ENCODE measurements around the gene RAB11FIP2. TPM values are rescaled to one million over a fixed set of nuclear protein-coding genes. Genes with fewer than 3 reads are reported as not detected.

Gene RAB11FIP2
- total RNA-seq, 1 experiment from 2014 or later = 18.4 TPM

DNA sequence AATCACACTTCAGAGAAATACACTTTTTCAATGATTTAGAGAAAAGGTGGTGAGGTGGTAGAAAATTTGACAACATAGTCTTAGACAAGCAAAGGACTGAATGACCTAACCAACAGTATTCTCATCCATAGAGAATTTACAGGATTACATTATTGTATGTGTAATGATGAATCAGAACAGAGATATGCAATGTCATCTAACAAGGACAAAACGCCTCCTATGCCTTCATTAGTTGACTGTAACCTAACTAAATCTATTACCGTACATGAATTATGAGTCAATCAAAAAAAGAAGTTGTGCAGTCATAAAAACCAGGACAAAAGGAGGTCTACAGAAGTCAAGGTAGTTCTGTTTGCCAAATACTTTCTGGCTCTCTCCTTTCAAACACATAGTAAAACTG lies 66.5 kb downstream of the RAB11FIP2 start:
- H3K56ac ChIP-seq (ENCODE audit: insufficient read length, low read depth, low read length) = no peak overlapping the region
- H3K4ac ChIP-seq (ENCODE audit: low read depth, low read length) = no peak overlapping the region
- H2BK20ac ChIP-seq (ENCODE audit: low read depth, low read length, poor library complexity, severe bottlenecking) = no peak overlapping the region
- Mint-ChIP-seq H3K36me3 (ENCODE audit: insufficient read depth in 1 of 3, low read depth in 3 of 3) (peaks cover 0 to 2% (median 0%) of the 10 kb centered on the region in 3 experiments; a peak in 1 of 7 replicates), H3K27ac (no peak overlapping the region), H3K4me1 (peaks cover 5 to 7% of the 10 kb centered on the region in 2 experiments), H3K9me3 (peaks cover 2 to 3% of the 10 kb centered on the region in 2 experiments; a peak in 3 of 5 replicates), H3K27me3 (ENCODE audit: low read depth) (no peaks in the 10 kb centered on the region), H3K4me3 (no peak overlapping the region)
- no peaks in the 10 kb centered on the region for H3K79me1 ChIP-seq (ENCODE audit: insufficient read depth, low read depth, low read length, poor library complexity, severe bottlenecking)
- H4K8ac ChIP-seq (replicated peaks; ENCODE audit: insufficient read length, low read depth, low read length) = no peak overlapping the region
- no peak overlapping the region for H3K9ac ChIP-seq (ENCODE audit: extremely low read depth, insufficient read length, low read length)
- no peak overlapping the region for H2AFZ ChIP-seq (ENCODE audit: low read length)
- H3K4me2 ChIP-seq (ENCODE audit: insufficient read depth, insufficient read length, low read length) = no peak overlapping the region
- H4K5ac ChIP-seq (ENCODE audit: insufficient read length, low read depth, low read length) = no peak overlapping the region
- no peak overlapping the region for H2BK12ac ChIP-seq (ENCODE audit: insufficient read length, low read depth, low read length)
- TF ChIP-seq, protein P1, sequence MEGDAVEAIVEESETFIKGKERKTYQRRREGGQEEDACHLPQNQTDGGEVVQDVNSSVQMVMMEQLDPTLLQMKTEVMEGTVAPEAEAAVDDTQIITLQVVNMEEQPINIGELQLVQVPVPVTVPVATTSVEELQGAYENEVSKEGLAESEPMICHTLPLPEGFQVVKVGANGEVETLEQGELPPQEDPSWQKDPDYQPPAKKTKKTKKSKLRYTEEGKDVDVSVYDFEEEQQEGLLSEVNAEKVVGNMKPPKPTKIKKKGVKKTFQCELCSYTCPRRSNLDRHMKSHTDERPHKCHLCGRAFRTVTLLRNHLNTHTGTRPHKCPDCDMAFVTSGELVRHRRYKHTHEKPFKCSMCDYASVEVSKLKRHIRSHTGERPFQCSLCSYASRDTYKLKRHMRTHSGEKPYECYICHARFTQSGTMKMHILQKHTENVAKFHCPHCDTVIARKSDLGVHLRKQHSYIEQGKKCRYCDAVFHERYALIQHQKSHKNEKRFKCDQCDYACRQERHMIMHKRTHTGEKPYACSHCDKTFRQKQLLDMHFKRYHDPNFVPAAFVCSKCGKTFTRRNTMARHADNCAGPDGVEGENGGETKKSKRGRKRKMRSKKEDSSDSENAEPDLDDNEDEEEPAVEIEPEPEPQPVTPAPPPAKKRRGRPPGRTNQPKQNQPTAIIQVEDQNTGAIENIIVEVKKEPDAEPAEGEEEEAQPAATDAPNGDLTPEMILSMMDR (conservative IDR thresholded peaks at IDR 0.05) = no peak
- H2AK5ac ChIP-seq (ENCODE audit: insufficient read length, low read length) = no peak overlapping the region
- H2BK5ac ChIP-seq (ENCODE audit: insufficient read length, low read length) = no peak overlapping the region
- no peak overlapping the region for H3K14ac ChIP-seq (ENCODE audit: insufficient read depth, low read length)
- H3K23me2 ChIP-seq (ENCODE audit: insufficient read length, low read depth, low read length, poor library complexity, severe bottlenecking) = no peaks in the 10 kb centered on the region
- no peak overlapping the region for H2BK120ac ChIP-seq (ENCODE audit: low read depth, low read length, poor library complexity, severe bottlenecking)
- H3K18ac ChIP-seq (ENCODE audit: insufficient read length, low read depth, low read length) = no peak overlapping the region
- H3K23ac ChIP-seq (ENCODE audit: insufficient read length, low read depth, low read length) = no peak overlapping the region
- no peak for DNase-seq
- no peaks in the 10 kb centered on the region for H4K20me1 ChIP-seq (ENCODE audit: control insufficient read depth, insufficient read depth, insufficient read length)
- no peak overlapping the region for H4K91ac ChIP-seq (ENCODE audit: insufficient read length, low read depth, low read length)
- H3T11ph ChIP-seq (ENCODE audit: low read length) = no peak overlapping the region
- no peak overlapping the region for H3K27ac ChIP-seq (ENCODE audit: insufficient read length, low read depth, low read length)
- no peaks in the 10 kb centered on the region for H3K79me2 ChIP-seq (ENCODE audit: insufficient read depth, low read length)
- no CpG with 5 or more reads among the region's 2 CpGs for WGBS (ENCODE audit: extremely low coverage, insufficient read length, low lambda C conversion rate)
- no peaks in the 10 kb centered on the region for H3K9me3 ChIP-seq (ENCODE audit: control insufficient read depth, low read depth, low read length)
- no peaks in the 10 kb centered on the region for H3K4me1 ChIP-seq (ENCODE audit: insufficient read depth, low read length)
- no peak overlapping the region for H2BK15ac ChIP-seq (ENCODE audit: low read depth, low read length)
- no peaks in the 10 kb centered on the region for H3K27me3 ChIP-seq (ENCODE audit: insufficient read depth, low read length)
